H9 (cell line): ENCODE data around the gene SUFU. TPM values are rescaled to one million over a fixed set of nuclear protein-coding genes. Genes with fewer than 3 reads are reported as not detected.

Source experiments
- DNase-seq: peaks from one replicate; pipeline ENCODE4 v3.0.0-alpha.2; 2017
- H2AFZ ChIP-seq: one replicate; pipeline ENCODE4 v1.6.1; 2013; ENCODE audit warnings: mild to moderate bottlenecking, low read length, control low read depth, moderate library complexity
- H2AK5ac ChIP-seq: 2 replicates; pipeline ENCODE4 v1.6.1; 2013; ENCODE audit warnings: low read length, control low read depth, mixed read lengths; ENCODE audit not compliant: insufficient read length
- H2BK120ac ChIP-seq: one replicate; pipeline ENCODE4 v1.6.1; 2013; ENCODE audit warnings: low read depth, mild to moderate bottlenecking, low read length, control low read depth, inconsistent platforms; ENCODE audit not compliant: poor library complexity, severe bottlenecking
- H2BK12ac ChIP-seq: 2 replicates; pipeline ENCODE4 v1.6.1; 2013; ENCODE audit warnings: low read length, control low read depth, mixed read lengths, low read depth; ENCODE audit not compliant: insufficient read length
- H2BK15ac ChIP-seq: 2 replicates; pipeline ENCODE4 v1.6.1; 2013; ENCODE audit warnings: low read depth, low read length, control low read depth
- H2BK20ac ChIP-seq: one replicate; pipeline ENCODE4 v1.6.1; 2013; ENCODE audit warnings: low read depth, mild to moderate bottlenecking, low read length, control low read depth, inconsistent platforms; ENCODE audit not compliant: poor library complexity, severe bottlenecking
- H2BK5ac ChIP-seq: 2 replicates; pipeline ENCODE4 v1.6.1; 2013; ENCODE audit warnings: low read length, control low read depth, mixed read lengths; ENCODE audit not compliant: insufficient read length
- H3K14ac ChIP-seq: 2 replicates; pipeline ENCODE4 v1.6.1; 2013; ENCODE audit warnings: low read length, control low read depth; ENCODE audit not compliant: insufficient read depth
- H3K18ac ChIP-seq: 2 replicates; pipeline ENCODE4 v1.6.1; 2013; ENCODE audit warnings: low read depth, mild to moderate bottlenecking, mixed read lengths, low read length, control low read depth; ENCODE audit not compliant: insufficient read length
- H3K23ac ChIP-seq: 2 replicates; pipeline ENCODE4 v1.6.1; 2013; ENCODE audit warnings: low read length, control low read depth, mixed read lengths, low read depth; ENCODE audit not compliant: insufficient read length
- H3K23me2 ChIP-seq: 2 replicates; pipeline ENCODE4 v1.6.1; 2013; ENCODE audit warnings: low read depth, mild to moderate bottlenecking, mixed read lengths, low read length, control low read depth; ENCODE audit not compliant: insufficient read length, poor library complexity, severe bottlenecking
- H3K27ac ChIP-seq: 2 replicates; pipeline ENCODE4 v1.5.1; 2013; ENCODE audit warnings: low read length, control low read depth, mixed read lengths, low read depth; ENCODE audit not compliant: insufficient read length
- H3K27me3 ChIP-seq: 2 replicates; pipeline ENCODE4 v1.6.1; 2013; ENCODE audit warnings: low read length, control low read depth, inconsistent platforms; ENCODE audit not compliant: insufficient read depth
- H3K4ac ChIP-seq: 2 replicates; pipeline ENCODE4 v1.6.1; 2013; ENCODE audit warnings: low read depth, mild to moderate bottlenecking, control low read depth, inconsistent platforms, low read length, moderate library complexity
- H3K4me1 ChIP-seq: 2 replicates; pipeline ENCODE4 v1.6.1; 2013; ENCODE audit warnings: low read length, control low read depth, inconsistent platforms; ENCODE audit not compliant: insufficient read depth
- H3K4me2 ChIP-seq: 2 replicates; pipeline ENCODE4 v1.6.1; 2013; ENCODE audit warnings: low read length, control low read depth, mixed read lengths; ENCODE audit not compliant: insufficient read length, insufficient read depth
- H3K56ac ChIP-seq: 2 replicates; pipeline ENCODE4 v1.6.1; 2013; ENCODE audit warnings: low read depth, mild to moderate bottlenecking, mixed read lengths, low read length, control low read depth; ENCODE audit not compliant: insufficient read length
- H3K79me1 ChIP-seq: 2 replicates; pipeline ENCODE4 v1.6.1; 2013; ENCODE audit warnings: low read depth, mild to moderate bottlenecking, moderate library complexity, low read length, control low read depth, inconsistent platforms; ENCODE audit not compliant: insufficient read depth, poor library complexity, severe bottlenecking
- H3K79me2 ChIP-seq: 2 replicates; pipeline ENCODE4 v1.6.1; 2013; ENCODE audit warnings: low read length, control low read depth, inconsistent platforms; ENCODE audit not compliant: insufficient read depth
- H3K9ac ChIP-seq: 2 replicates; pipeline ENCODE4 v1.6.1; 2013; ENCODE audit warnings: low read length, control low read depth, mixed read lengths; ENCODE audit not compliant: insufficient read length; ENCODE audit errors: extremely low read depth
- H3K9me3 ChIP-seq: one replicate; pipeline ENCODE4 v1.6.1; 2013; ENCODE audit warnings: low read depth, low read length, inconsistent platforms; ENCODE audit not compliant: control insufficient read depth
- H3T11ph ChIP-seq: one replicate; pipeline ENCODE4 v1.6.1; 2013; ENCODE audit warnings: mild to moderate bottlenecking, low read length, control low read depth, inconsistent platforms
- H4K20me1 ChIP-seq: one replicate; pipeline ENCODE4 v1.6.1; 2013; ENCODE audit not compliant: control insufficient read depth, insufficient read length, insufficient read depth
- H4K5ac ChIP-seq: 2 replicates; pipeline ENCODE4 v1.6.1; 2013; ENCODE audit warnings: low read depth, mild to moderate bottlenecking, mixed read lengths, low read length, control low read depth; ENCODE audit not compliant: insufficient read length
- H4K8ac ChIP-seq: replicated peaks from 2 replicates; pipeline ENCODE4 v1.6.1; 2013; ENCODE audit warnings: low read length, control low read depth, mixed read lengths, low read depth; ENCODE audit not compliant: insufficient read length
- H4K91ac ChIP-seq: 2 replicates; pipeline ENCODE4 v1.6.1; 2013; ENCODE audit warnings: low read depth, mild to moderate bottlenecking, moderate library complexity, mixed read lengths, low read length, control low read depth; ENCODE audit not compliant: insufficient read length
- H3K27ac Mint-ChIP-seq, 3 experiments: 2 replicates in 2 of 3; 3 replicates in 1 of 3; pipeline ENCODE4 v1.8.0; 2020 to 2021; ENCODE audit warnings: mixed read lengths in 3 of 3, mild to moderate bottlenecking in 1 of 3, moderate library complexity in 1 of 3
- H3K27me3 Mint-ChIP-seq: 2 replicates; pipeline ENCODE4 v1.8.0; 2021; ENCODE audit warnings: low read depth, mild to moderate bottlenecking, moderate library complexity, mixed read lengths
- H3K36me3 Mint-ChIP-seq, 3 experiments: 2 replicates in 2 of 3; 3 replicates in 1 of 3; pipeline ENCODE4 v1.8.0; 2020 to 2021; ENCODE audit warnings: low read depth in 3 of 3, mixed read lengths in 3 of 3; ENCODE audit not compliant: insufficient read depth in 1 of 3
- H3K4me1 Mint-ChIP-seq, 2 experiments: 2 replicates each; pipeline ENCODE4 v1.8.0; 2020; ENCODE audit warnings: mixed read lengths in 2 of 2
- H3K4me3 Mint-ChIP-seq, 2 experiments: 2 replicates in 1 of 2; 3 replicates in 1 of 2; pipeline ENCODE4 v1.8.0; 2020 to 2021; ENCODE audit warnings: mild to moderate bottlenecking in 2 of 2, mixed read lengths in 2 of 2, moderate library complexity in 1 of 2
- H3K9me3 Mint-ChIP-seq, 2 experiments: 2 replicates in 1 of 2; 3 replicates in 1 of 2; pipeline ENCODE4 v1.8.0; 2020; ENCODE audit warnings: mild to moderate bottlenecking in 2 of 2, mixed read lengths in 2 of 2, moderate library complexity in 1 of 2
- WGBS: extraction: QIAGEN DNeasy Blood & Tissue Kit; methylation state at CpG from one replicate; pipeline ENCODE4 v1.1.7; 2013; ENCODE audit warnings: missing lambda C conversion rate, low lambda C conversion rate, mixed read lengths; ENCODE audit not compliant: insufficient read length; ENCODE audit errors: extremely low coverage; 5-methylcytosine and 5-hydroxymethylcytosine counted together
- total RNA-seq: library from RNA; stranded (reverse); gene quantifications from 2 replicates; pipeline ENCODE4 v1.2.1, GENCODE V29; 2021
- TF ChIP-seq, protein P1 (sequence below): fragments of 200-600 bp; sonication (generic); conservative IDR thresholded peaks from 3 replicates; pipeline ENCODE4 v1.8.0; 2021; ENCODE audit warnings: antibody characterized with exemption, mild to moderate bottlenecking

The SUFU gene
- total RNA-seq, 1 experiment from 2014 or later: 9.5 TPM

DNA sequence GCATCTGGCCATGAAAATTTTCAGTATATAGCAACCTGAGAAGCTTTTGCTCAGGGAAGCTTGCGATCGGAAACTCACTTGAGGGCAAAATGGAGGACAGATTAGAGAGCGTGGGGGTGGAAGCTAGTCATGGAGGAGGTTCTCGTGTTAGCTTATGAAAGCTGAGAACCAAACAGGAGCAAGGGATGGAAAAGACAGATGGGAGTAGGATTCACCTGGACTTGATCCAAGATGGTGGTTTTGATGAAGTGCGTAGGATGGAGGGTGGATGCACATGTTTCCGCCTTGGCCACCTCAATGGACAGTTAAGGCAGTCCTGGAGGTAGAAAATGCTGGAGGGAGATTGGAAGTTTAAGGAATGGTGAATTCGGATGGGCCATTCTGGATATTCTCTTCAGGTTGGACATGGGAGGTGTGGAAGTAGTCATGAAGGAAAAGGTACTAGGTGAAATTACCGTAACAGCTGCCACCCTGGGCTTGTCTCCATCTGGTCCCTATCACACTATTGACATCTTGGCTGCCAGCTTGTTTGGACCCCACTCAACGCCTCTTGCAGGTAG is 46.1 kb upstream of the SUFU start:
- Mint-ChIP-seq H3K36me3 (peaks cover 6 to 19% (median 7%) of the 10 kb centered on the region in 3 experiments), H3K27ac (no peak overlapping the region), H3K9me3 (no peaks in the 10 kb centered on the region), H3K27me3 (peaks cover 7% of the 10 kb centered on the region), H3K4me1 (peaks cover 61 to 70% of the 10 kb centered on the region in 2 experiments), H3K4me3 (no peak overlapping the region)
- no peak overlapping the region for H3K56ac ChIP-seq
- no peak overlapping the region for H4K5ac ChIP-seq
- no peak overlapping the region for H4K91ac ChIP-seq
- no peak overlapping the region for H3K9ac ChIP-seq
- no peak overlapping the region for H2AFZ ChIP-seq
- H2AK5ac ChIP-seq: no peak overlapping the region
- H3K79me2 ChIP-seq: no peaks in the 10 kb centered on the region
- H2BK5ac ChIP-seq: no peak overlapping the region
- TF ChIP-seq, protein P1, sequence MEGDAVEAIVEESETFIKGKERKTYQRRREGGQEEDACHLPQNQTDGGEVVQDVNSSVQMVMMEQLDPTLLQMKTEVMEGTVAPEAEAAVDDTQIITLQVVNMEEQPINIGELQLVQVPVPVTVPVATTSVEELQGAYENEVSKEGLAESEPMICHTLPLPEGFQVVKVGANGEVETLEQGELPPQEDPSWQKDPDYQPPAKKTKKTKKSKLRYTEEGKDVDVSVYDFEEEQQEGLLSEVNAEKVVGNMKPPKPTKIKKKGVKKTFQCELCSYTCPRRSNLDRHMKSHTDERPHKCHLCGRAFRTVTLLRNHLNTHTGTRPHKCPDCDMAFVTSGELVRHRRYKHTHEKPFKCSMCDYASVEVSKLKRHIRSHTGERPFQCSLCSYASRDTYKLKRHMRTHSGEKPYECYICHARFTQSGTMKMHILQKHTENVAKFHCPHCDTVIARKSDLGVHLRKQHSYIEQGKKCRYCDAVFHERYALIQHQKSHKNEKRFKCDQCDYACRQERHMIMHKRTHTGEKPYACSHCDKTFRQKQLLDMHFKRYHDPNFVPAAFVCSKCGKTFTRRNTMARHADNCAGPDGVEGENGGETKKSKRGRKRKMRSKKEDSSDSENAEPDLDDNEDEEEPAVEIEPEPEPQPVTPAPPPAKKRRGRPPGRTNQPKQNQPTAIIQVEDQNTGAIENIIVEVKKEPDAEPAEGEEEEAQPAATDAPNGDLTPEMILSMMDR: no peak
- H4K20me1 ChIP-seq: no peaks in the 10 kb centered on the region
- no peak for DNase-seq
- H2BK20ac ChIP-seq: no peak overlapping the region
- H3K4me2 ChIP-seq: no peak overlapping the region
- no peak overlapping the region for H3K14ac ChIP-seq
- no peaks in the 10 kb centered on the region for H3K79me1 ChIP-seq
- H3K9me3 ChIP-seq: no peaks in the 10 kb centered on the region
- H3K18ac ChIP-seq: no peak overlapping the region
- WGBS: no CpG with 5 or more reads among the region's 9 CpGs
- H2BK120ac ChIP-seq: no peak overlapping the region
- H3K4ac ChIP-seq: no peak overlapping the region
- H3K23ac ChIP-seq: no peak overlapping the region
- H3T11ph ChIP-seq: no peak overlapping the region
- no peak overlapping the region for H2BK15ac ChIP-seq
- H3K27ac ChIP-seq: no peak overlapping the region
- H3K4me1 ChIP-seq: peaks cover 3% of the 10 kb centered on the region
- peaks cover 10% of the 10 kb centered on the region for H3K23me2 ChIP-seq
- no peak overlapping the region for H2BK12ac ChIP-seq
- no peaks in the 10 kb centered on the region for H3K27me3 ChIP-seq
- H4K8ac ChIP-seq: no peak overlapping the region
